ENCODE data around the gene DBP. TPM values are rescaled to one million over a fixed set of nuclear protein-coding genes. Genes with fewer than 3 reads are reported as not detected.

Gene DBP
- total RNA-seq, 3 donors from 2014 or later (not counting 1 experiment from before 2014, with no cell fraction given), result 16.4 to 31.2 (median 24.3) TPM

- Mint-ChIP-seq H3K4me3 (no peak within 1 kb of the TSS), H3K27me3 (ENCODE audit: low read depth in 2 of 2) (peaks cover 0 to 3% of the 10 kb centered on the region in 2 donors), H3K9me3 (peaks cover 5 to 9% of the 10 kb centered on the region in 2 donors), H3K36me3 (no peaks in the 10 kb centered on the region), H3K27ac (no peak within 1 kb of the TSS), H3K4me1 (peaks cover 7 to 15% of the 10 kb centered on the region in 2 donors)
- ATAC-seq, result no peak
- no peak within 1 kb of the TSS for H3K4me3 ChIP-seq (ENCODE audit: low read length)
- intact Hi-C loops (cut with micrococcal nuclease), result no loop called here
- WGBS (ENCODE audit: insufficient coverage), result 78% methylated on average over 25 of the region's 25 CpGs
- no peak for DNase-seq
- no peak within 1 kb of the TSS for H3K27ac ChIP-seq (ENCODE audit: low read length)
- H3K36me3 ChIP-seq (ENCODE audit: control insufficient read depth, insufficient read depth, low read length), result no peaks in the 10 kb centered on the region
- TF ChIP-seq CTCF (IDR thresholded peaks at IDR 0.05), result no peak
- H3K27me3 ChIP-seq (ENCODE audit: control insufficient read depth, insufficient read depth, low read length), result no peaks in the 10 kb centered on the region
- peaks cover 8% of the 10 kb centered on the region for H3K4me1 ChIP-seq (ENCODE audit: control insufficient read depth, insufficient read depth, low read length)
- H3K9me3 ChIP-seq (ENCODE audit: control insufficient read depth, insufficient read depth, low read length), result no peaks in the 10 kb centered on the region
These were observed 35.8 kb upstream of the DBP start, which contains the start of gene NTN5 for GRCh38 chr19:48672994-48673393. Gene NTN5 (minus strand): TSS chr19:48673017. CDS start chr19:48670986, 2,031 bp downstream.

- 92% methylated on average over 6 of the region's 10 CpGs for WGBS (ENCODE audit: insufficient coverage)
- Mint-ChIP-seq H3K27ac (no peak overlapping the region), H3K4me1 (peaks cover 7 to 15% of the 10 kb centered on the region in 2 donors), H3K4me3 (no peak overlapping the region), H3K36me3 (no peaks in the 10 kb centered on the region), H3K27me3 (ENCODE audit: low read depth in 2 of 2) (peaks cover 0 to 3% of the 10 kb centered on the region in 2 donors), H3K9me3 (peaks cover 5 to 9% of the 10 kb centered on the region in 2 donors)
- H3K9me3 ChIP-seq (ENCODE audit: control insufficient read depth, insufficient read depth, low read length), result no peaks in the 10 kb centered on the region
- H3K4me3 ChIP-seq (ENCODE audit: low read length), result no peak overlapping the region
- no peak overlapping the region for H3K27ac ChIP-seq (ENCODE audit: low read length)
- peaks cover 8% of the 10 kb centered on the region for H3K4me1 ChIP-seq (ENCODE audit: control insufficient read depth, insufficient read depth, low read length)
- no peak for TF ChIP-seq CTCF (IDR thresholded peaks at IDR 0.05)
- intact Hi-C loops (cut with micrococcal nuclease), result no loop called here
- no peaks in the 10 kb centered on the region for H3K27me3 ChIP-seq (ENCODE audit: control insufficient read depth, insufficient read depth, low read length)
- ATAC-seq, result no peak
- no peaks in the 10 kb centered on the region for H3K36me3 ChIP-seq (ENCODE audit: control insufficient read depth, insufficient read depth, low read length)
- no peak for DNase-seq
These were observed 34.3 kb upstream of the DBP start for GRCh38 chr19:48671446-48671995.

GRCh38 chr19:48670699-48671445, 33.7 kb upstream of the DBP start:
- DNase-seq, result no peak
- TF ChIP-seq CTCF (IDR thresholded peaks at IDR 0.05), result no peak
- Mint-ChIP-seq H3K27ac (no peak overlapping the region), H3K36me3 (no peaks in the 10 kb centered on the region), H3K4me3 (no peak overlapping the region), H3K9me3 (peaks cover 5 to 9% of the 10 kb centered on the region in 2 donors), H3K4me1 (peaks cover 7 to 15% of the 10 kb centered on the region in 2 donors), H3K27me3 (ENCODE audit: low read depth in 2 of 2) (peaks cover 0 to 3% of the 10 kb centered on the region in 2 donors)
- no peak for ATAC-seq
- 90% methylated on average over 21 of the region's 21 CpGs for WGBS (ENCODE audit: insufficient coverage)
- no peak overlapping the region for H3K27ac ChIP-seq (ENCODE audit: low read length)
- no peaks in the 10 kb centered on the region for H3K9me3 ChIP-seq (ENCODE audit: control insufficient read depth, insufficient read depth, low read length)
- intact Hi-C loops (cut with micrococcal nuclease), result no loop called here
- no peaks in the 10 kb centered on the region for H3K27me3 ChIP-seq (ENCODE audit: control insufficient read depth, insufficient read depth, low read length)
- no peaks in the 10 kb centered on the region for H3K36me3 ChIP-seq (ENCODE audit: control insufficient read depth, insufficient read depth, low read length)
- no peak overlapping the region for H3K4me3 ChIP-seq (ENCODE audit: low read length)
- H3K4me1 ChIP-seq (ENCODE audit: control insufficient read depth, insufficient read depth, low read length), result peaks cover 8% of the 10 kb centered on the region

Data from natural killer cell (primary cell).